Measurements from ENCODE around the gene LPIN2.
"Not testable (repeated sequence)": the region's sequence is repeated elsewhere in the genome, so short reads cannot be mapped to it uniquely, and the experiment has no call there.

The LPIN2 gene

DNA sequence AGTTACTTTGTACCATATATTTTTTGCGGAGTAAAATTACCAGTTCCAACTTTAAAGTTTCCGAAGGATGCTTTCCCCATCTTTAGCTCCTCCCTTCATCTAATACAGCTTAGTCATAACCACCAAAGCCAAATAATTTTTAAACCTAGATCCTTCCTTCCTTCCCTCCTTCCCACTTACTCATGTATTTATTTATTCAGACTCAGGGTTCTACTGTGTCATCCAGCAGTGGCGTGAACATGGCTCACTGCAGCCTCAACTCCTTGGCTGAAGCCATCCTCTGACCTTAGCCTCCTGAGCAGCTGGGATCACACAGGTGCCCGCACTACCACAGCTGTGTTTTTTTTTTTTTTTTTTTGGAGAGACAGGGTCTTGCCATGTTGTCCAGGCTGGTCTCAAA, 4.4 kb downstream of the LPIN2 start:
- TF ChIP-seq, protein P1, sequence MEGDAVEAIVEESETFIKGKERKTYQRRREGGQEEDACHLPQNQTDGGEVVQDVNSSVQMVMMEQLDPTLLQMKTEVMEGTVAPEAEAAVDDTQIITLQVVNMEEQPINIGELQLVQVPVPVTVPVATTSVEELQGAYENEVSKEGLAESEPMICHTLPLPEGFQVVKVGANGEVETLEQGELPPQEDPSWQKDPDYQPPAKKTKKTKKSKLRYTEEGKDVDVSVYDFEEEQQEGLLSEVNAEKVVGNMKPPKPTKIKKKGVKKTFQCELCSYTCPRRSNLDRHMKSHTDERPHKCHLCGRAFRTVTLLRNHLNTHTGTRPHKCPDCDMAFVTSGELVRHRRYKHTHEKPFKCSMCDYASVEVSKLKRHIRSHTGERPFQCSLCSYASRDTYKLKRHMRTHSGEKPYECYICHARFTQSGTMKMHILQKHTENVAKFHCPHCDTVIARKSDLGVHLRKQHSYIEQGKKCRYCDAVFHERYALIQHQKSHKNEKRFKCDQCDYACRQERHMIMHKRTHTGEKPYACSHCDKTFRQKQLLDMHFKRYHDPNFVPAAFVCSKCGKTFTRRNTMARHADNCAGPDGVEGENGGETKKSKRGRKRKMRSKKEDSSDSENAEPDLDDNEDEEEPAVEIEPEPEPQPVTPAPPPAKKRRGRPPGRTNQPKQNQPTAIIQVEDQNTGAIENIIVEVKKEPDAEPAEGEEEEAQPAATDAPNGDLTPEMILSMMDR (IDR thresholded peaks at IDR 0.05; ENCODE audit: borderline replicate concordance, control extremely low read depth, extremely low read depth, insufficient read depth, missing control alignments) = no peak
- in situ Hi-C loops (cut with MboI; ENCODE audit: low sequenced_read_pairs, unreplicated experiment) = no loop called here
- no peak for DNase-seq (ENCODE audit: low spot score)

DNA sequence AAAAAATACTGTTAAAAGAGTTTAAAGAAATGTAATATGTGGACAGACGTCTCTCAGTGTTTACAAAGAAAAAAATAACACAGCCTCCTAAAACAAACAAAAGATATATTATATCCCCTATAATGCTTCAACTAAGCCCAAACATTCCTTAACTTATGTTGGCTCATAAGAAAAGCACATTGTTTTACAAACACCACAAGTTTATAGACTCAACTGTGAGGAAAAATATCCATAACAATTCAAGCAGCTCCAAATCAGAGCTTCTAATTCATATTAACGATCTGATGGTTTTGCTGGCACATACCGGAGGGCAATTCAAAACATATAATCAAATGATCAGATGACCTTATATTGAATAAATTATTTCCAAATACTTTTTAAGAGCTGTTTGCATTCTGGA, 5.5 kb downstream of the LPIN2 start:
- in situ Hi-C loops (cut with MboI; ENCODE audit: low sequenced_read_pairs, unreplicated experiment) = no loop called here
- no peak for DNase-seq (ENCODE audit: low spot score)
- TF ChIP-seq, protein P1 (IDR thresholded peaks at IDR 0.05; ENCODE audit: borderline replicate concordance, control extremely low read depth, extremely low read depth, insufficient read depth, missing control alignments) = no peak

DNA sequence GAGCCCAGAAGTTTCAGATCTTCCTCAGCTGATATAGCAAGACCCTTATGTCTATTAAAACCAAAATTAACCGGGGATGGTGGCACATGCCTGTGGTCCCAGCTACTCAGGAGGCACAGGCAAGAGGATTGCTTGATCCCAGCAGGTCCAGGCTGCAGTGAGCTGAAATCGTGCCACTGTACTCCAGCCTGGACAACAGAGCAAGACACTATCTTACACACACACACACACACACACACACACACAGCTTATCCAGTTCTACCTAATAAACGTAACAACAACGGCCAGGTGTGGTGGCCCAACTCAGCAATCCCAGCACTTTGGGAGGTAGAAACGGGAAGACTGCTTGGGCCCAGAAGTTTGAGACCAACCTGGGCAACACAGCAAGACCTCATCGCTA, 7.5 kb downstream of the LPIN2 start:
- TF ChIP-seq, protein P1 (IDR thresholded peaks at IDR 0.05; ENCODE audit: borderline replicate concordance, control extremely low read depth, extremely low read depth, insufficient read depth, missing control alignments) = no peak
- no peak for DNase-seq (ENCODE audit: low spot score)
- in situ Hi-C loops (cut with MboI; ENCODE audit: low sequenced_read_pairs, unreplicated experiment) = no loop called here

DNA sequence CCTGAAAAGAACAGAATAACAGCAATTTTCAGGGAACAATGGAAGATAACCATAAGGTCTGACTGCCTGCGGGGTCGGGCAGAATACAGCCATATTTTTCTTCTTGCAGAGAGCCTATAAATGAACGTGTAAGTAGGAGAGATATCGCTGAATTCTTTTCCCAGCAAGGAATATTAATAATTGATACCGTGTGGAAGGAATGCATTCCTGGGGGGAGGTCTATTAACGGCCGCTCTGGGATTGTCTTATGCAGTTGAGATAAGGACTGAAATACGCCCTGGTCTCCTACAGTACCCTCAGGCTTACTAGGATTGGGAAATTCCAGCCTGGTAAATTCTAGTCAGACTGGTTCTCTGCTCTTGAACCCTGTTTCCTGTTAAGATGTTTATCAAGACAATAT, 9.2 kb downstream of the LPIN2 start:
- in situ Hi-C loops (cut with MboI; ENCODE audit: low sequenced_read_pairs, unreplicated experiment); DNase-seq (ENCODE audit: low spot score): not testable (repeated sequence)

DNA sequence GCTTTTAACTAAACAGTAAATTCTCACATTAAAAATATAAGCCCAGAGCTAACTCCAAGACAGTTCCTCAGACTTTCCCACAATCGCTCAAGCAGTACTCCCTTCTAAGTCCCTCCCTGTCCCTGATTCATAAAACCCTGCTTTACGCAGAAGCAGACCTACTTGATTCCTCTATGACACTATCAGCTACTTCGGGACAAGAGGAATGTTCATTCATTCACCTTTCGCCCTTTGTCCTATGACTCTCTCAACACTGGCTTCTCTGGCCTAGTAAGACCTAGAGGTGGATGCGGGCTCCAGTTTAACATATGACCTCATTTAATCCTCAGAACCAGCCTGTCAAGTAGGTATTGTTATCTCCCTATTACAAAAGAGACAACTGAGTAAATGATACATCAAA, 10.2 kb downstream of the LPIN2 start:
- no peak for DNase-seq (ENCODE audit: low spot score)
- in situ Hi-C loops (cut with MboI; ENCODE audit: low sequenced_read_pairs, unreplicated experiment) = no loop called here
- TF ChIP-seq, protein P1 (IDR thresholded peaks at IDR 0.05; ENCODE audit: borderline replicate concordance, control extremely low read depth, extremely low read depth, insufficient read depth, missing control alignments) = no peak

DNA sequence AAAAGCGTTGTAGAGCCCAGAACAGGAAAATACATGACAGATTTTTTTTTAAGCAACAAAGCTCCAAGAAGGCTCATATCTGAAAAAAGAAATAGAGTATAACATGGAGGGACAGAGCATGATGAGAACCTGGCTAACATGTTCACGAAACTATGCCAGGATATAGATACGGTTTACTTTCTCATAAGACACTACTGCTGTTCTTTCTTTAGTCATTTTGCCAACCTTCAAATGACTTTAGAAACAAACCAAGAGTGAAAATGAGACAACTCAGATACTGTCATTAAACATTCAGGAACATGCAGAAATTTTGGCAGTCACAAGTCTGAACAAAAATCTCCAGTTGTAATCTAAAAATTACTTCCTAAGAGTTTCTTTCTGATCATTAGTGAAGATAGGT, 14.3 kb downstream of the LPIN2 start:
- TF ChIP-seq, protein P1 (IDR thresholded peaks at IDR 0.05; ENCODE audit: borderline replicate concordance, control extremely low read depth, extremely low read depth, insufficient read depth, missing control alignments) = no peak
- no peak for DNase-seq (ENCODE audit: low spot score)
- in situ Hi-C loops (cut with MboI; ENCODE audit: low sequenced_read_pairs, unreplicated experiment) = loop anchor here (10.0 to 25.0 kb wide), 3 partner anchors 236 to 589 kb away; partner anchors contain the start of gene MYL12A

DNA sequence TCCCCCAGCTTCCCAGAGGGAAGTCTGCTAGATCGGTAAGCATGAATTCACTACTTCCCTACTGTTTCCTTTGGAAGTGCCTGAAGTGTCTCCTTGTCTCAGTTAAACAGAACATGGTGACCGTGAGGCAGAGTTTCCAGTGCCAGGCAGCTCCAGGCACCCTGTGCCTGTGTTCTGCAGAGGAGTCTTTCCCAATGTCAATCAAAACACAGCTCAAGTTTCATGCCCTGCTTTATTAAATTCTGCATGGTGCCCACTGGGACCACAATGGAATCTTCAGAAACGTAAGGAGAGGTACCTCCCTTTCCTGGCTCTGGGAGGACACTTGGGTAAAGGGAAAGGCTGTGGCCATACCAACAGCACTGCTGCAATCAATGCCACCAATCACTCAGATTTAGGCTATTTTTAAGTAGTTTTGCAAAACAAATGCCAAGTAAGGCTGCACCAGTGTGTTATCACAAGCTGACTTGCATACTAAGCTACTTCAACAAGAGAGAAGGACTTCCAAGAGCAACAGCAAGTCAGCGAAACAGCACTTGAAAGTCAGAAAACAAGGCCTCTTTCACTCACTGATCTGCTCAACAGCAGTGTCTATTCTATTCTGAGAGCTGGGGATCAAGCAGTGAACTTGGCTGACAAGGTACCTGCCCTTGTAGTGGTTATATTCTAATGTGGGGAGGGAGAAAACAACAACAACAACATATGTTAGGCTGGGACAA, 14.9 kb downstream of the LPIN2 start:
- DNase-seq (ENCODE audit: low spot score) = no peak
- in situ Hi-C loops (cut with MboI; ENCODE audit: low sequenced_read_pairs, unreplicated experiment) = loop anchor here (10.0 to 25.0 kb wide), 3 partner anchors 236 to 589 kb away; partner anchors contain the start of gene MYL12A

More for the DNA sequence above, 14.9 kb downstream of the LPIN2 start:
- TF ChIP-seq, protein P1 (IDR thresholded peaks at IDR 0.05; ENCODE audit: borderline replicate concordance, control extremely low read depth, extremely low read depth, insufficient read depth, missing control alignments) = no peak

All from GM13976 (cell line).